NCI-H446 treated with DMSO at 0.1 percent for 48 hours (cell line): ENCODE data around the gene TTC7B.
"Not testable (repeated sequence)": the region's sequence is repeated elsewhere in the genome, so short reads cannot be mapped to it uniquely, and the experiment has no call there.

Source experiments
- DNase-seq: peaks from one replicate; lab custom pipeline; 2025; lab: John Stamatoyannopoulos, UW

Gene TTC7B

GRCh38 chr14:90527978-90528377, 288.3 kb downstream of the TTC7B start:
- no peak for DNase-seq

GRCh38 chr14:90526536-90526935, 289.7 kb downstream of the TTC7B start:
- DNase-seq: not testable (repeated sequence)

GRCh38 chr14:90525353-90526028, 290.7 kb downstream of the TTC7B start:
- DNase-seq: not testable (repeated sequence)

GRCh38 chr14:90523961-90524875, 292.0 kb downstream of the TTC7B start:
- DNase-seq: no peak

- DNase-seq: no peak
Observed at GRCh38 chr14:90523544-90523943, 292.7 kb downstream of the TTC7B start.

GRCh38 chr14:90522571-90523191, 293.5 kb downstream of the TTC7B start:
- peak; percentile 83 for DNase-seq

GRCh38 chr14:90521930-90522483, 294.2 kb downstream of the TTC7B start:
- no peak for DNase-seq

GRCh38 chr14:90521084-90521929, 294.9 kb downstream of the TTC7B start:
- DNase-seq: peak; percentile 94

GRCh38 chr14:90520326-90520725, 295.9 kb downstream of the TTC7B start:
- peak; percentile 54 for DNase-seq

GRCh38 chr14:90519262-90519920, 296.8 kb downstream of the TTC7B start:
- no peak for DNase-seq

- no peak for DNase-seq
Observed at GRCh38 chr14:90518941-90519256, 297.3 kb downstream of the TTC7B start.

- peak; percentile 37 for DNase-seq
Observed at GRCh38 chr14:90518069-90518940, 297.9 kb downstream of the TTC7B start.

GRCh38 chr14:90517076-90517841, 299.0 kb downstream of the TTC7B start:
- DNase-seq: no peak

GRCh38 chr14:90514566-90514965, 301.7 kb downstream of the TTC7B start:
- DNase-seq: no peak

GRCh38 chr14:90514015-90514398, 302.2 kb downstream of the TTC7B start:
- no peak for DNase-seq

- peak; percentile 83 for DNase-seq
Observed at GRCh38 chr14:90513161-90514014, 302.8 kb downstream of the TTC7B start.

GRCh38 chr14:90512329-90512991, 303.8 kb downstream of the TTC7B start:
- no peak for DNase-seq

- no peak for DNase-seq
Observed at GRCh38 chr14:90511795-90512328, 304.4 kb downstream of the TTC7B start.
